Lower leg skin (tissue), 3 donors: ENCODE results near the gene NMRK2.

Experiments
- POLR2A ChIP-seq, 2 donors: fragments of 450-650 bp; IDR thresholded peaks; one replicate each; pipeline ENCODE4 v1.6.1; 2016 to 2017; ENCODE audit warnings: antibody characterized with exemption in 2 of 2, mild to moderate bottlenecking in 1 of 2, moderate library complexity in 1 of 2
- TF ChIP-seq, protein P1 (sequence below), 3 donors: fragments of 450-650 bp; IDR thresholded peaks; one replicate each; pipeline ENCODE4 v1.5.1; 2016; ENCODE audit warnings: antibody characterized with exemption in 3 of 3, mild to moderate bottlenecking in 3 of 3, moderate library complexity in 2 of 3

DNA sequence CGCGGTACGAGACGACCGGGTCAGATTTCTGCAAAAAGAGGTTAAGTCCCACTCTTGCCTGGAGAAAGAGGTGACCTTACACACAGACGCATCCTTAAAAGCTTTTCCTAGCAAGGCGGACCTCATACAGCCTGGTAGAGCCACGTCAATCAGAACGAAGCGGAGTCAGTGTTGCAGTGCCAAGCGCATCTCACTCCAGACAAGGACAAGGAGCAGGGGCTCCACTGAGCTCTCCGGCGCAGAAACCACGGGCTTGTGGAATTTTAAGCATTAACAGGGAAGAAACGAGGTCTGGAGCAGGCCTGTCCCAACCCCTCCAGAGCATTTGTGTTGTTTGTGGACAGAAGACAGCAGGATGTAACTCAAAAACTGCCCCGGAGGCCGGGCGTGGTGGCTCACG is 45.3 kb downstream of the NMRK2 start:
- TF ChIP-seq, protein P1, sequence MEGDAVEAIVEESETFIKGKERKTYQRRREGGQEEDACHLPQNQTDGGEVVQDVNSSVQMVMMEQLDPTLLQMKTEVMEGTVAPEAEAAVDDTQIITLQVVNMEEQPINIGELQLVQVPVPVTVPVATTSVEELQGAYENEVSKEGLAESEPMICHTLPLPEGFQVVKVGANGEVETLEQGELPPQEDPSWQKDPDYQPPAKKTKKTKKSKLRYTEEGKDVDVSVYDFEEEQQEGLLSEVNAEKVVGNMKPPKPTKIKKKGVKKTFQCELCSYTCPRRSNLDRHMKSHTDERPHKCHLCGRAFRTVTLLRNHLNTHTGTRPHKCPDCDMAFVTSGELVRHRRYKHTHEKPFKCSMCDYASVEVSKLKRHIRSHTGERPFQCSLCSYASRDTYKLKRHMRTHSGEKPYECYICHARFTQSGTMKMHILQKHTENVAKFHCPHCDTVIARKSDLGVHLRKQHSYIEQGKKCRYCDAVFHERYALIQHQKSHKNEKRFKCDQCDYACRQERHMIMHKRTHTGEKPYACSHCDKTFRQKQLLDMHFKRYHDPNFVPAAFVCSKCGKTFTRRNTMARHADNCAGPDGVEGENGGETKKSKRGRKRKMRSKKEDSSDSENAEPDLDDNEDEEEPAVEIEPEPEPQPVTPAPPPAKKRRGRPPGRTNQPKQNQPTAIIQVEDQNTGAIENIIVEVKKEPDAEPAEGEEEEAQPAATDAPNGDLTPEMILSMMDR (IDR thresholded peaks at IDR 0.05) = no peak
- TF ChIP-seq POLR2A (IDR thresholded peaks at IDR 0.05) = no peak
